HG03457 (cell line): ENCODE results near the gene MAGEF1.
A peak's percentile ranks its signal among the peaks of the same experiment; 100 is the strongest.

Experiments used
- ATAC-seq: cut with Tn5 transposase; IDR thresholded peaks from one replicate; pipeline ENCODE4 v1.9.1; 2021; ENCODE audit warnings: moderate number of reproducible peaks; ENCODE audit not compliant: unreplicated experiment

Gene MAGEF1, protein sequence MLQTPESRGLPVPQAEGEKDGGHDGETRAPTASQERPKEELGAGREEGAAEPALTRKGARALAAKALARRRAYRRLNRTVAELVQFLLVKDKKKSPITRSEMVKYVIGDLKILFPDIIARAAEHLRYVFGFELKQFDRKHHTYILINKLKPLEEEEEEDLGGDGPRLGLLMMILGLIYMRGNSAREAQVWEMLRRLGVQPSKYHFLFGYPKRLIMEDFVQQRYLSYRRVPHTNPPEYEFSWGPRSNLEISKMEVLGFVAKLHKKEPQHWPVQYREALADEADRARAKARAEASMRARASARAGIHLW

DNA sequence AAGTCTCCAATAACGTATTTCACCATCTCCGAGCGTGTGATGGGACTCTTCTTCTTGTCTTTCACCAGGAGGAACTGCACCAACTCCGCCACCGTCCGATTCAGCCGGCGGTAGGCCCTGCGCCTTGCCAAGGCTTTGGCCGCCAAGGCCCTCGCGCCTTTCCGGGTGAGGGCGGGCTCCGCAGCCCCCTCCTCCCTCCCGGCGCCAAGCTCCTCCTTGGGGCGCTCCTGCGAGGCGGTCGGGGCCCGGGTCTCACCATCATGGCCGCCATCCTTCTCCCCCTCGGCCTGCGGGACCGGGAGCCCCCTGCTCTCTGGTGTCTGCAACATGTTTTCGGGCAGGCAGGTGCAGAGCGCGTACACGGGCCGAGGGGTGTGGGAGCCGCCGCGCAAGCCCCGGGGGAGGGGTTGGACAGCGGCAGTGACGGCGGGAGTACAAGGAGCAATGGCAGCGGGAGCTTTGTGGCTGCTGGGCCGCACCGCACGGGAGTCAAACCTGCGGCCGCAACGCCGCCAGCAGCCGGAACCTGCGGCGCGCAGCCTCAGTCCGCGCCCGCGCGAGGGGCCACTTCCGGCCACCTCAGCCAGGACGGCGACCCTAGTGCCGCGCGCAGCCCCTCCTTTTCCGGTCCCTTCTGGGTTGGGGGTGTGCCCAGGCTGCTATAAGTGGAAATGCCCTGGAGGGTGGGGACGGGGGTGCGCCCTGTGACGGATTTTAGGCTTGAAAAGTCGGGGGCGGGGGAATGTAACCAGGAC is at the start of gene MAGEF1:
Gene MAGEF1 (minus strand): TSS at position 572 of the 755 bp plus-strand sequence. CDS start 243 bp downstream, at position 329.
- ATAC-seq = peak; percentile 66

DNA sequence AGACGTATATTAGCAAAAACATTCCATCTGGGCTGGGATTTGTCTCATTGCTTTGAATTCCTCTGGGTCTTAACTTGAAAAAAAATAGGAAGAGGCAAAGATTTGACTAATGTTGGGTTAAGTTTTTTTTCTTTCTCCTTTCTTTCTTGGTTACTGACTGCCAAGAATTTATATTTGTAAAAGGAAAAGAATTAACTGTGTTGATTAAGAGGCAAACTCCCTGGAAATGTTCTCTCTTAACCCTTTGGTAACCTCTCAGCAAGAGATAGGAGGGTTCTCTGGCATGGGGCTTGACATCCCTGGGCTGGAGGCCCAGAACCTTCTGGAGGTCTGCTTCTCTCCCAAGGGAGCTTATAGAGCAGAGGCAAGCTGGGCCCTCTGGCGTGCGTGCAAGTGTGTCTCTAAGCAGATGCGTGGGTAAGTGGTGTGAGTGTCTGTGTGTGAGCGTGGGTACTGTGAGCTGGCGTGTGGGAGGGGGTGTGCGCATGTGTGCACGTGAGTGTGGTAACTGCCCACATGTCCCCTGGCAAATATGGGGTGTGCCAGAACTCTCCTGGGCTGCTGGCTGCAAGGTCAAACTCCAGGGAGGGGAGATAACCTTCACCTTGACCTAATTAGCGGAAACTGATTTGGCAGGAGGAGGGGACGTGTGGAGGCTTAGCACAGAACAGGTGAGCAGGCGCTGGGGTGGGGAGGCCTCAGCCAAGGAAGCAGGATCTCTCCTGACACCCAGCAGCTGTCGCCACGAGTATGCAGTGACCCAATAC is 49.4 kb upstream of the MAGEF1 start:
- ATAC-seq = no peak

DNA sequence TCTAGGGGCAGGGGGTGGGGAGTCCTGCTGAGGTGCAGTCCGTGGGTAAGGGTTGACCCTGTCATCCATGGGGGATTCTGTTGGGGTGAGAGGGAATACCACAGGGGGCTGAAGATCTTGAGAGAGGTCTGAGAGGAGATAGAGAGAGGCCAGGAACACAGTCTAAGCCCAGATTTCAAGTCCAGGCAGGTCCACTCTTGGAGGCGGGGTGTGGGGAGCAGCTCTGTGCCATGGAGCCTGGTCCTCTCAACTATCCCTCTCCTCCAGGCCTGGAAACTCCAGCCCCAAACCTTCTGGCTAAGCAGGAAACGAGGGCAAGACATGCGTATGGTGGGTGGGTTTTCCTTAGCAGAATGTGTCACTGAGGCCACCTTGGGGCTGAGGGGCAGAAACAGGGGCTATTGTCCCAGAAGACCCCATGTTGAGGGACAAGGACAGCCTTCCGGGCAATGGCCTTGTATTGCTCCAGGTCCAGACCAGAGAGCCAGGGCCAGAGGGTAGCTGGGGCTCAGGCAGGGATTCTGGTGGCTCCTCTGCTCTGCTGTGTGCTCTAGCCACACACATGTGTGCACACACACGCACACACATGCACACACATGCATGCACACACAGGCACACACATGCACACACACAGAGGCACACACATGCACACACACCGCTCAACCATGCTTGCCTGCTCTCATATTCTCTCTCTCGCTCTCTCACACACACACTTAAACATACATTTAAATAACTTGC is 48.6 kb upstream of the MAGEF1 start:
- ATAC-seq = no peak

DNA sequence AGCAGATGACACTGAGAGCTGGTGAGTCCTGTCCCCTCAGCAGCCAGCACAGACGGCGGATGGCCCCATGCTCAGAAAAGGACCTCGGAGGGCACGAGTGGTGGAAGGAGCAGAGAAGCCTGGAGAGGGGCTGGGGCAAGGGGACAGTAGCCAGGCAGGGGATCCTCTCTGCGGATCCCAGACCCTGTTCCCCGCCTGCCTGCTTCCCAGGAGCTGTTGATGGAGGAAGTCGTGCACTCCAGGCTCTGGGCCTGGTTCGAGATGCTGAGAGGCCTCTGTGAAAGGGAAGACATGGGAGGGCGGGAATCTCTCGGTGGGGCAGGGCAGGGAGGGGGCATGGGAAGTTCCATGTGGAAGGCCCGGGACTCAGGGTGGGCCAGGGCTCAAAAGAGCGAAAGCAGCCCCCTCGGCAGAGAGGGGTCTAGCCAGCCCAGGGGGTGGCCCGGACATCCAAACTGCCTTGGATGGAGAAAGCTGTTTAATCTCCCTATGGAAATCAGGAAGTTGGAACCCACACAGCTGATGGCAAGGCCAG is 47.9 kb upstream of the MAGEF1 start:
- ATAC-seq = no peak

DNA sequence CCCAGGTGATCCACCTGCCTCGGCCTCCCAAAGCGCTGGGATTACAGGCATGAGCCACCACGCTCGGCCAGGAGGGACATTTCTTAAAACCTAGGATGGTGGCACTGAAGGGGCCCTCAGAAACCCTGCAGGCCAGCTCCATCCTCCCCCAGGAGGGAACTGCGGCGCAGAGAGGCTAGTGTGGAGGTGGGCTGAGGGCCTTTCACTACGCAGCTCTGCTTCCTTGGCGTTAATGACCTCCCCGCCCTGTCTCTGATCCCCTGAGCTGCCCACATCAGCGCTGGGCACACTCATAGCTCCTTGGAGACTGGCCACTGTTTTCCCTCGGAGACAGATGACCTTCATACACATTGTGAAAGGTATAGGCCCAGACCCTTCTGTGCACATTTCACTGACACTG is 46.2 kb upstream of the MAGEF1 start:
- ATAC-seq = no peak

DNA sequence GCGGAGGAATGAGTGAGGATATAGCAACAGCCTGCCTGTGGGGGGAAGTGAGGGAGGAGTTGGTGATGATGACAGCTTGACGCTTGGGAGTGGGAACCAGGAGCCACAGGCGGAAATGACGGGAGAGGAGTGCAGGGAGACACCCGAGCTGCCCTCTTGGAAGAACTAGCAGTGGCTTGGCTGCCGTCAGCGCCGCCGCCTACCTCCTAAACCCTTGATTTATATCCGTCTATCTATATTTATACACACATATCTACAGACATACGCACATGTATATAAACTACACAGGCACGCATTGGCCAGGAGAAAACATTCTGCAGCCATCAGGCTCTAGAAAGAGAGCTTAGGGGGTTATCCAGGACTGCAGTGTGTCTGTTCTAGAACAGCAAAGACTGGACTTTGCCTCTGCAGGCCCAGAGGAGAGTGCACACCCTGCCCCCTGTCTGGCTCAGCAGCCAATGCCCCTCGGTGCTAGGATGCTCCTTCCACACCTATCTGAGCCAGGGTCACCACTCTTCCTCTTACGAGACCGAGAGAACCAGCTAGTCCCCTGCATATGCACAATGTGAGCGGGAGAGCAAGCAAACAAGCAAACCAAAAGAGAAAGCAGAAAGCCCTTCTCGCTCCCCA is 45.3 kb upstream of the MAGEF1 start:
- ATAC-seq = no peak

DNA sequence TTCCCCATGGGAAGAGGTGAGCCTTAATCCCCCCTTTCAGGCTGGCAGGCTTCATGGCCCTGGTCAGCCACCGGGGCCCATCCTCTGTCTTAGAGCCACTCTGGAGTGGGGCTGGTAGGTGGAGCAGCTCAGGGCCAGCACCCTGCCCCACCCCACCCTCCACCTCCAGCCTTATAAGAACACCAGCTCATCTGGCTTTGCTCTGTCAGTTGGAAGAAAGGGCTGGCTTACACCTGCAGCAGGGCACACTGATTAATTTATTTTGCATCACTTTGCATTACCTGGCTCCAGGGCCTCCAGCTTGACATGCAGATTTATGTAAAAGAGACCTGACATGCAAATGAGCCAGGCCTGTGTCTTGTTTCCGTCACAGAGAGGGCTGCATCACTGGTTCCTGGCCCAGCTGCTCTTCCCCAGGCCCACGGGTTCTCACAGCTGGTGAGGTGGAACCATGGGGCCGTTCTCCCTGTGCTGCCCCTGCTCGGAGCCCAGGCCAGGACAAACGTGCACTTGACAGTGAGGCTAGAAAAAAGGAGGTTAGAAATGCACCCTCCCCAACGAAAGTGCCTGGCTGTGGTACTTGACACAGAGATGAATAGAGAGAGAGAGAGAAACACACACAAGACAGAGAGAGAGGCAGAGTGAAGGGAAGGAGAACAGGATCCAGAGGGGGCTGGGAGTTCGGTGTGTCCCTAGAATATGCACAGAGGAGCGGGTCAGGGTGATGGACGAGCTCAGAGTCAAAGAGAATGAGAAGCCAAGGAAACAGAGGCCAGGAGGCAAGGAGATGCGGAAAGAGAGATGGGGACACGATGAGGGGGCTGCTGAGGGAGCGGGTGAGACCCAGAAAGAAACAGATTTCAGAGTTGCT is 44.5 kb upstream of the MAGEF1 start:
- no peak for ATAC-seq

DNA sequence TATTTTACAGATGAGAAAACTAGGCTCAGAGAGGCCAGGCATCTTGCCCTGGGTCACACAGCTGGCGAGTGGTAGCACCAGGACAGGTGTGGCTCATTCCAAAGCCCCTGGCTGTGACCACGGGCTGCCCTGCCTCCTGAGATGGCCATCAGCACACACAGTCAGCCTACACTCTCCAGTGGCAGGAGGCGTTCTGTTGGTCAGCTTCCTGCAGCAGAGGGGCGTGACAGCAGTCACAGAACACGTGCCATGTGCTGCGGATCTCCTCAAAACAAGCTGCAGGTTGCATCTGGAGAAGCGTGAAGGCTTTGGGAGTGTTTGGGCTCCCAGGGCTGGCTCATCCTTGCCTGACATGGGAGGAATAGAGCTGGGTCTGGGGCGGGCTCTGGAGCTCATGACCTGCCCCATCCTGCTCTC is 43.5 kb upstream of the MAGEF1 start:
- no peak for ATAC-seq

DNA sequence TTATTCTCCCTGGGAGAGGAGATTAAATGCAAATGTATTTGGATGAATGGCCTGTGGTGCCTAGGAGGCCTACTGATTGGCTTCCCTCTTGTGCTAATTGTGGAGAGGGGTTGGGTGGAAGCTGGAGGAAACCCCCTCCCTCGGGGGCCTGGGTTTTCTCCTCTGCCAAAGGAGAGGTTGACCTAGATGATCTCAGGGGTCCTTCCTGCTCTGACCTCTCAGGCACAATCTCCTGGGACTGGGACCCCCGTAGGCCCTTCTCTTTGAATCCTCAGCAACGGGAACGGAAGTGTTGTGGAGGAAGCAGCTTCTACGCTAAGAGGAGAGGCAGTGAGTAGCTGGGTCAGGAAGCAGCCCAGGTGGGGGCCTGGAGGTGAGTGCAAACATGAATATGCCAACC is 40.5 kb upstream of the MAGEF1 start:
- ATAC-seq = no peak

DNA sequence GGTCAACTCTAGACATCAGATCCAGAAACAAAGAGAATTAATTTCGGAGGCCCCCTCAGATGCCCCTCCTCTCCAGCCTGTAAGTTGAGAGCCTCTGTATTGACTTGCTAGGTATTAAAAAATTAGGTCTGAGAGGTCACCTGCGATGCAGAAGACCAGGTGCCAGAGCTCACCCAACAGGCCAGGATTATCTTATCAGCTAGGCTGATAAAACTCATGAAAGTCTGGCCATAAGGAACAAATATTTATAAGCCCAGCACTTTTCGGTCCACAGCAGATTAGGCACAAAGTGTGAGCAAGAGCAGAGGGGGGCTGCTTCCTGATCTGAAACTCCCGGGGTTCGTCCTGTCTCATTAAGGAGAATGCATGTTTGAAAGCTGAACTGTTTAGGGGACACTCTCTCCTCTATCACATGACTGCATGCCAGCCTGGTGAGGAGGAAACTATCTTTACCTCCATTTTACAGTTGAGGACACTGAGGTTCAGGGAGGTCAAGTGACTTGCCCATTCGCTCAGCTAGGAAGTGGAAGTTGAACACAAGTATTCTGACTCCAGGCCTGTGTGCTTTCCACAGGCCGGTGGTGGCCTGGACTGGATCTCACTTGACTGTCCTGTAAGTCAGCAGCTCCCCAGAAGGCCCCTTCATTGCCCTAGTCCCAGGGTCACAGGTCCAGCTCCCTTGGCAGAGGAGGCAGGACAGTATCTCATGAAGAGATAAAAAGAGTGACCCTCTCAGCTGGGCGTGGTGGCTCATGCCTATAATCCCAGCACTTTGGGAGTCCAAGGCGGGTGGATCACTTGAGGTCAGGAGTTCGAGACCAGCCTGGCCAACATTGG is 39.6 kb upstream of the MAGEF1 start:
- no peak for ATAC-seq

DNA sequence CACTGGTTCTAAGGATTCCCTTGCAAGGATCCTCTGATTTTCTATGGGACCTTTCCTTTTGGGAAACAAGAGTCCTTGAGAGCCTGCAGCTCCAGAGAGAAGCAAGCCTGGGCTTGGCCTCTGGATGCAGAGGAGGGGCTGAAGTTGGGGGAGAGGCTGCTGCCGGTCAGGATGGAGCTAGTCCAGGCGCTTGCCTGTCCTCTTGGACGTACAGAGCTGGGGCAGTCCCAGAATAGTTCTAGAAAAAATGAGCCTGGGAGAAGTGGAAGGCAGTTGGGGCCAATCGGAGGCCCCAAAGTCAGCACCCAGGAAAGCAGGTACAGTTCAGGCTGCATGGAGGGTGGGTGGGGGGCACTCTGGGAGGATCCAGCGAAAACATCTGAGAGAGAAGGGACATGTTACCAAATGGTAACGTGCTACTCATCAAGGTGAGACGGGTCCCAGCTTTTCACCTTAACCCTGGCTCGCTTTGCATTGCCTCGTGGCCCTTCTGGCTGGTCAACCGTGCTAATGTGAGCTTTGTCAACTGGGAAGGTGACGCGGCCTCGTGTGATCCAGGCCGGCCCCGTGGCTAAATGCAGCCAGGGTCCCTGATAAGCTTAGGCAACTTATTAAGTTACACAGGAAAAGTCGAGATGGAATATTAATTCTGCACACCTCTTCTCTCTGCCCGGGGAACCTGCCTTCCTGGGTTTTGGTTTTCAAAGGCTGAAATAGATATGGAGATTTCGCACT is 38.7 kb upstream of the MAGEF1 start:
- ATAC-seq = no peak

DNA sequence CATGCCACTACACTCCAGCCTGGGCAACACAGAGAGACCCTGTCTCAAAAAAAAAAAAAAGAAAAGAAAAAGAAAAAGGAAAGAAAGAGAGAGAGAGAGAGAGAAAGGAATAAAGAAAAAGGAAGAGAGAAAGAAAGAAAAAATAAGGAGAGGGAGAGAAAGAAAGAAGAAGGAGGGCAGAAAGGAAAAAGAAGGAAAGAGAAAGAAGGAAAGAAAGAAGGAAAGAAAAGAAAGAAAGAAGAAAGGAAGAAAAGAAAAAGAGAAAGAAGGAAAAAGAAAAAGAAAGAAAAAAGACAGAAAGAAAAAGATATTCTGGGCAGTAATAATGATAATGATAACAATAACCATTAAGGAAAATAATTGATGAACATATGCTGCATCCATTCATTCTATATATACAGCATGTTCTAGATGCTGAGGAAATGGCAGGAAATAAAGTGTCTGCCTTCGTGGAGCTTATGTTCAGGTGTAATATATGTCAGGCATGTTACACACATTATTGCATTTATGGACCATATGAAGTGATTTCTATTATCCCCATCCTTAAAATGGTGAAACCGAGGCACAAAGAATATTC is 37.4 kb upstream of the MAGEF1 start:
- ATAC-seq = no peak

DNA sequence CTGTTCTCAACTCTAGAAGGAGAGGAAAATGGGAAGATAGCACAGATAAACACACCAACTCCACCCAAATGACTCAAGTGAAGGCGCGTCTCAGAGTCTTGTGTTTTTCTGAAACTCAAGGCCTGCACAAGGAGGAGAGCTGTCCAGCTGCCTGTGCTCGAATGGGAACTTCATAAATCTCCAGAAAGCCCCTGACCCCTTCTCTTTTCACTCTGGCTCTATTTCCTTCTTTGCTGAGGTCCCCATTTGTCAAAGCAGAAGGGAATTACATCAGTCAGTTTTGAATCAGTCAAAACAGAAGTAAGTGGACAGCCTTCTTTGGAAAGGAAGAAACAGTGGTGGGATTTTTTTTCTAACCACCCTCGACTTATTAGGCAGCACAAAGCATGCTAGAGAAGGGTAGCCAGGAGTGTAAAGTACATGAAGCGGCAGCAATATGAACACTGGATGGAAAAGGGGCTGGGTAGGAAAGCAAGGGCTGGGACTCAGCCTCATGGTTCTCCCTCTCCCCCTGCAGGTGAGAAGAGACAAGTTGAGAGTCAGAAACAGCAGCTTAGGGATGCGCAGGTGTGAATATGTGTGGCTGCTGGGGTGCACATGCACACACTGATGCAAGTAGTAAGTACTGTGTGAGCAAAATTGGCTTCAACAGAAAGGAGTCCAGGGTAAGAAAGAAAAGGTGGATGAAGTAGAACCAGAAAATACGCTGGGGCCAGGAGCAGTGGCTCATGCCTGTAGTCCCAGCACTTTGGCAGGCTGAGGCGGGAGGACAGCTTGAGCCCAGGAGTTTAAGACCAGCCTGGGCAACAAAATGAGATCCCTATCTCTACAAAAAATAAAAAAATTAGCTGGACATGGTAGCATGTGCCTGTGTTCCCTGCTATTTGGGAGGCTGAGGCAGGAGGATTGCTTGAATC is 36.6 kb upstream of the MAGEF1 start:
- no peak for ATAC-seq

DNA sequence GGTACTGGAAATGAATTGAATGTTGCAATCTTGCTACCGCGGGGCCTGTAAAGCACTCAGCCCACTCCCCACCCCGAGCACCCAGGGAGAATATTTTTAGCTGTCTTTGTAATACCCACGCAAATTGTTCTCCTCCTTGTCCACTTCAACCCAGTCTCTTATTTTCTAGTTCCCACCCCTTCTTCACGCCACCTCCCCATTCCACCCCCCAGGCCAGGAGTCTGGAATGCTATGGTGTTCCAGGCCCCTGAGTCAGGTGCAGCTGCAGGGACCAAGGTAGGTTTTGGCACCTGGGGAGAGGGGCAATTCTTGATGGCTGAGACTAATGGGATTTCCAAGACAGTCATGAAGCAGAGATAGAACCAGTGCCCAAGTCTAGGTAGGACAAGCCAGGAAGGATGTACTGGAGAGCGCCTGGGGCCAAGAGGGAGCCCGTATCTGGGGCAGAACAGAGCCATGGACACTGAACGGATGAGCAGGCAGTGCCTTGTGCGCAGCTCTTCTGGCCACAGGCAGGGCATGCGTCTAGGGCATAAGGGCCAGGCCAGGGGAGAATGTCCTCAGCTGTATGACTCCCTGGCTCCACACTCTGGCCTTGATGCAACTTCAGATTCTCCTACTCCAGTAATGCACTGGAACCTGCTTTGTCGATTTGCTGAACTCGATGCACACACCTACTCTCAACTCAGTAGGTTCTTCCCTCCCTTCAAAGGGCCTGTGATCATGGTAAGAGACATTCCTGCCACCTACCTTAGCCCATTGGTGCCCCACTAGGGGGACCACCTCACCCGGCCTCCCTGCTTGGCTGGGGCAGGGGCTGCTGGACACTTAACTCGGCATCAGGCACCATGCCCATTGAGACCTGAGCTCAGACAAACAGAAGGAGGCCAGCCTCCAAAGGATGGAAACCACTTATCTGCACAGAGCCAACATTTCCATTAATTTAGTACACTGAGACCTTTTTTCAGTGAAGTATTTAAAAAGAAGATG is 34.6 kb upstream of the MAGEF1 start:
- ATAC-seq = no peak

DNA sequence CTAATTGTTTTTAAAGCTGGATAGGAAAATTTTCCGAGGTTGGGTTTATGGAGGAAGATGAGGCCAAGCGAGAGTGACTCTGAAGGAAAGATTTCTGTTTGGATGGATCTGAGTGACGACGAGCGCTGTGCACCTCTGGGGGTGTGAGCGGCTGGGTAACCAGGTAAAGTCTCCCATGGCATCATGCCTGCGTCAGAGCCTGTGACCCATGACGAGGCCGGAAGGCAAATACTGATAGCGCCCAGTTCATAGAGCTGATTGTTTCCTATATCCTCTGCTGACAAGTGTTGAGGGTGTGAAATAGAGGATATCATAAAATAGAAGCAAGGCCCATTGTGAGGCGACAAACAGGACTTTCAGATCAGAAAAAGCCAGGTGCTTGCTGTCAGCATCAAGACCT is 33.7 kb upstream of the MAGEF1 start:
- no peak for ATAC-seq
